GOT3 (cell line): ENCODE measurements around the gene IDH3B.
A peak's percentile ranks its signal among the peaks of the same experiment; 100 is the strongest.
"Not testable (repeated sequence)": the region's sequence is repeated elsewhere in the genome, so short reads cannot be mapped to it uniquely, and the experiment has no call there.

ENCODE experiments used
- DNase-seq: peaks from one replicate; lab custom pipeline; 2025; ENCODE audit warnings: mixed read lengths; lab: John Stamatoyannopoulos, UW

Gene IDH3B

DNA sequence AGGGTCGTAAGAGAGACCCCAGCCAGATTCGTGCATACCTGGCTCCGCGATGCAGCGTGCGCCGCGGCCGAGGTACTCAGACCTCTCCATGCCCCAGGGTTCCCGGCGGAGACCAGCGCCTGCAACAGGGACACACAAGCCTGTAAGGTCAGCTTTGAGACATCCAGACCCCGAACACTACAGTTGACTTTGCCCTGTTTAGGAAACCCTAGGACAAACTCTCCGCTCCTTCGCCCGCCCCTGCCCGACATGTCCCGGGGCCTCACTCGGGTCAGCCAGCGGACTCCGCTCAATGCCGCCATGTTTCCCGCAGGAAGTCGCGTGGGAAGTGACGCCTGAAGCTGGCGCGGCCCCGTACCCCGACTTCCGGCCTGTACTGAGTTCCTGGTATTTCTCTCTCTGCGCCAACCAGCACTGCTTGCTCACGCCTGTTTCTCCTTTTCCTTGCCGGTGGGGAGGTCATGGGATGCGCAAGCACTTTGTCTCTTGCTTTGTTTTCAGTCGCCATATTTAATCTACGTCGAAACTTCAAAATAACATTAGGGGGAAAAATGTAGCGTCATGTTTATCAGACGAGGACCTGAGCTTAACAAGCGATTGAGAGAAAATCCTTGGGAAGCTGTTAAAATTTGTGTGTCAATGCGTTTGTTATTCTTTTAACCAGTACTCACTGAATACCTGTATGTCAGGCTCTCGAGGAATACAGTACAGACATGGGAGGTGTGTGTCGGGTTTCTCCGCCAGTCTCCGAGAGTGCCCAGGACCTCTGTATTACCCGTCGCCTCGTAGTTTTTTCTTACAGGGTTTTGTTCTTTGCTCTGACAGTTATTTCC lies at the start of gene IDH3B:
Gene IDH3B (minus strand): TSS at position 330 of the 833 bp plus-strand sequence. CDS start 28 bp downstream, at position 302.
- peak; percentile 77 for DNase-seq

DNA sequence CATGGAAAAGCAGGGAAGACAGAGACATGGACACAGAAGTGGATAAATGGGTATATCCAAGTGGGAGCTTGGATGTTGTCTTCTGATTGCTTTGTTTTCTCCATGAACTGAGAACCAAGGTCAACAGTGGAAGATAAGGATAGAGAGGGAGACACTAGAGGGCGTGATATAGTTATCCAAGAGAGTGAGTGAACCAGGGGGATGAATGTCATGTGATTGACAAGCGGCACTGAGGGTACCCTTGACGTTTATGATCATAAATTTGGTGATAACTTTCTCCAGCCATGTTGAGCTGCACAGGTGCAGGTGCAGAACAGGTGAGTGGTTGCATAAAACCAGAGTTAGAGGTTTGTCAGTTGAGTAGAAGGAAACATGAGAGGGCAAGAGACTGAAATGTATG lies 49.3 kb upstream of the IDH3B start:
- DNase-seq = no peak

DNA sequence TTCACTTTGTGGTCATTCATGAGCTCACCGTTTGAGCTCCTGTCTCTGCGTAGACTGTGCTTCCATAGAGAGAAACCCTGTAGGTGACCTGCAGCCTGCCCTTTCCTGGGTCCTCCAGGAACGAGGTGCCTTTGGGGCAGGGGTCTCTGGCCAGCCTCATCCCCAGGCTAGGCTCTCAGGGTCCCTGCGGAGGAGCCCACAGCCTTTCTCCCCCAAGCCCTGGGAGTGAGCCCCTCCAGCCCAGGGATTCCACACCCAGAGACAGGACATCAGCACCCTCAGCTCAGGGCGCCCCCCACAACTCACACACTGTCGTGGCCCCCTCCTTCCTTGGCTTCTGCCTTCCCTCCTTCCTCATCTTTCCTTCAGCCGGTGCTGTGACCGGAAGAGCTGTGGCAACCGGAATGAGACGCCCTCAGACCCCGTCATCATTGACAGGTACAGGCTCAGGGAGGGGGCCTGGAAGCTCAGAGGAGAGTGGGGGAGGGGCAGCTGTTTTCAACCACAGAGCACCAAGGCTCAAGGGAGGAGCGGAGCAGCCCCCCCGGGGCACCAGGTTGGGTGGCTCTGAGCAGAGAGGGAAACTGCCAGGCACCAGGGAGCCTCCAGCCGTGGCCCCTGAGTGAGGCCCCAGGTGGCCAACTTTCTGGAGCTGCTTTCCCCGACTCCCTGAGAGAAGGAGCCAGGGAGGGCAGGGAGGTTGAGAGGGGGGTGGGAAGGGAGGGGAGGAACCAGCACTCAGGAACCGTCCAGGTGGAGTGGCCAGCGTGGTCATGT lies 45.4 kb upstream of the IDH3B start:
- DNase-seq = no peak

DNA sequence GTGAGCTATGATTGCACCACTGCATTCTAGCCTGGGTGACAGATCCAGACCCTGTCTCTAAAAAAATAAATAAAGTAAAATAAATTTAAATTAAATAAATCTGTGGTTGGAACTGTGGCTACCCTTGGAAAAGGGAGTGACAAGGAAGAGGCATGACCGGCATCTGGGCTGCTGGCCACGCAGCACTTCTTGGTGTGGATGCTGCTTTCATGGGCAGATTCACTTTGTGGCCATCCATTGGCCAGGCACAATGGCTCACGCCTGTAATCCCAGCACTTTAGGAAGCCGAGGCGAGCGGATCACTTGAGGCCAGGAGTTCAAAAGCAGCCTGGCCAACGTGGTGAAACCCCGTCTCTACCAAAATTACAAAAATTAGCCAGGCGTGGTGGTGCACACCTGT lies 44.6 kb upstream of the IDH3B start:
- DNase-seq = no peak

DNA sequence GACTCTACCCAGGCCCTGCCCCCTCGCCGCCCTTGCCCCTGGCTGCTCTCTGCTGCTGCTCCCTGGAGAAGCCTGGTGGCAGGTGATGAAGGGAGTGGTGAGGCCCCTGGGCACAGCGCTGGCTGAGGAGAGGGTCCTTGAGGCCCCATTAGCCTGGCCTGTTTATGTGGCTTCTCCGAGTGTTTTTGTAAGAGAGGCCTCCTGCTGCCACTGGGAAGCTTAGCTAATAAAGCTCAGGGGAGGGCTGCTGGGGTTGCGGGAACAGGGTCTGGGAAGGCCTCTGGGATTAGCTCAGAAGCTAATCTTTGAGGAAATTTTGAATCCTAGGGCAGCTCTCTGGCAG lies 44.0 kb upstream of the IDH3B start:
- DNase-seq = no peak

DNA sequence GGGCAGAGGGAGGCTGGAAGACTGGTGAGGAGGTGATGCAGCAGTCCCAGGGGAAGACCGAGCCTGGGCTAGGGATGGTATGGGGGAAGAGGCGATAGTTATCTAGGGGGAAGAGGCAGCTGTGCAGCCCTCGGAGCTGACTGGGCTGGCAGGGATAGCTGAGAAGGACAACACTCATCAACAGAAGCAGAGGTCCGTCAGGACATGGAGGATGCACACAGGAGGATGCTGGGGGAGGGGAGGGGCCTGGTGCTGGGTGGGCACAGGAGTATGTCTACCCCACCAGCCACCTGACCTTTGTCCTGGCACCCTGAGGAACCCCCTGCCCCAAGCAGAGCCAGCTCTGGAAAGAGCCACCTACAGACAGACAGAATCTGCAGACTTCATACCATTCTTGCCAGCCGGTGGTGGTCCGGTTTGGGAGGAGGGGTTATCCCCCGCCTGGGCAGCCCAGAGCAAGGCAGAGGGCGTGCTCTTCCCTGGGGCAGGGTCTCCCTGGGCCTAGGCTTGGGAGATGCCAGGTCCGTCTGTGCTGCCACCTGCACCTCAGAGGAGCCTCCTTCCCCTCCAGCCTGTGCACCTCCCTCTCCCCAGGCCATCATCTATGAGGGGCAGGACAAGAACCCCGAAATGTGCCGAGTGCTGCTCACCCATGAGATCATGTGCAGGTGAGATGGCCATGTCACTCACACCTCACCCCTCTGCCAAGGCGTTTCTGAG lies 43.5 kb upstream of the IDH3B start:
- no peak for DNase-seq

DNA sequence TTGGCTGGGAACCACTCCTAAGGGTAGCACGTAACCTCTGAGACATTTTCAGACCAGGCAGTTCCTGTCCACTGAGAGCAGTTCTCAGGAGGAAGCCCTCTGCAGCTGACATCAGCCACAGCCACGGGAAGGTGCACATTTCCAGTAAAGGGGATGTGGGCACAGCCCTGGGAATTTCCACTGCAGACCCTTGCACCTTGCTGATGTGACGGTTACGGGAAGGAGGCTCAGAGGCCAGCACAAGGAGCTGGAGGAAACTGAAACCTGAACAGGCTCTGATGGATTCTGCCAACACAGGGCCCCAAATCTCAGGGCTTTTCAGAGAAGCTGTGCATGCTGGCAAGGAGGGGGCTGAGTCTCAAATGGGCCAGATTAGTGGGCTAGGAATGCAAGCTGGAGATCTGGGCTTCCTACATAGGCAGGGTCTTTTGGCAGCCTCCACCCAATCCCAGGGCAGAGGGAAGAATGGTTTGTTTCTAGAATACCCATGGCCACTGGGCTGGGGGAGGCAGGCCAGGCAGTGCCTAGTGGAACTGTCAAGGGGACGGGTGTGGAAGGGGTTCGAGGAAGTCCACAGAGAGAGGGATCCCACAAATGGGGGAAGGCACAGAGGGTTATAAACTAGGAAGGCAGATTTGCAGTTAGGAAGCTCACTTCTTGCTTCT lies 42.8 kb upstream of the IDH3B start:
- DNase-seq = no peak

DNA sequence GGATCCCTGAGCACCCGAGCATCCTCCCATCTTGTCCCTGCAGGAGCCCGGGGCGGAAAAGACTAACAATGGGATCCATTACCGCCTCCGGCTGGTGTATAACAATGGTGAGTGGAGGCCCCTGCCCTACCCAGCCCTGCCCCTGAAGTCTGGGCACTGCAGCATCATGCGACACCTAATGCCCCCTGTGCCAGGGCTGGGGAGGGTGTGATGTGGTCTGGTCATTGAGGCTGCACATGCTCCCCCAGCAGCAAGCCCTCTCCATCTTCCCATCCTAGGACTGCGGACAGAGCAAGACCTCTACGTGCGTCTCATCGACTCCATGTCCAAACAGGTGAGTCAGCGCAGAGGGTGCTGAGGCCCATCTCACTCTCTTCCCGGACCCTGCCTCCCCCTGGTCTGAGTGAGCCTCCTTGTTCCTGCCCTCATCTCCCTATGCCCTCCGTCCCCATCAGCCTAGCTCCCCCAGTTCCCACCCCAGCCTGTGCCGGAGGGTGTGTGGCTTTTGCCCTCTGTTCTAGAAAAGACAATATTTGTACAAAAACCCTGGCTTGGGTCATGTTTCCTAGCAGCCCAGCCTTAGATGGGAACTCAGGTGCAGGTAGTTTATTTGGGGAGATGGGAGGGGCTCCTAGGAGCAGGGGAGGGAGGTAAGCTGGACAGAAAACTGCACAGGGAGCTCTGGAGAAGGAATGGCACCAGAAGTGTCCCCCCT lies 42.1 kb upstream of the IDH3B start:
- no peak for DNase-seq

DNA sequence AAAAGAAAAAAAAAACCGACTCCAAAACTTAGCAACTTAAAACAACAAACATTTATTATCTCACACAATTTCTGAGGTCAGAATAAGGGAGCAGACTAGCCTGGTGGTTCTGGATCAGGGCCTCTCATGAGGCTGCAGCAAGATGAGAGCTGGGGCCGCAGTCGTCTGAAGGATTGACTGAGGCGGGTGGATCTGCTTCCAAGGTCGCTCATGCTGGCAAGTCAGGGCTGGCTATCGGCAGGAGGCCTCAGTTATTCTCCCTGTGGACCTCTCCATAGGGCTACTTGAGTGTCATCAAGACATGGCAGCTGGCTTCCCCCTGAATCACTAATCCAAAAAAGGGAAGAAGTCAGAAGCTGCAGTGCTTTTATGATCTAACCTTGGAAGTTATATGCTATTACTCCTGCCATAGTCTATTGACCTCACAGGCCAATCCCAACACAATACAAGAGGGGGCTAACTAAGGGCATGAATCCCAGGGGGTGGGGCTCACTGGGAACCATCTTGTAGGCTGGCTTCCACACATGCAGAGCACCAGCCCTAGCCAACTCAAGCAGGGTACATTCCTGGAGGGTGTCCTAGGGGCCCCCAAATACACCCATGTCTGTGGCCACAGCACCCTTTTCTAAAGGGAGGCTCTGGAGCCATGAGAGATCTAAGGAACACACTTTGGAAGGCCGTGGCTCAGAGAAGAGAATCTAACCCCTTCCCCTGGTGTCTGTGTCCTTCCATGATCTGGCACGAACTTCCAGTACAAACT lies 39.9 kb upstream of the IDH3B start:
- DNase-seq = no peak

DNA sequence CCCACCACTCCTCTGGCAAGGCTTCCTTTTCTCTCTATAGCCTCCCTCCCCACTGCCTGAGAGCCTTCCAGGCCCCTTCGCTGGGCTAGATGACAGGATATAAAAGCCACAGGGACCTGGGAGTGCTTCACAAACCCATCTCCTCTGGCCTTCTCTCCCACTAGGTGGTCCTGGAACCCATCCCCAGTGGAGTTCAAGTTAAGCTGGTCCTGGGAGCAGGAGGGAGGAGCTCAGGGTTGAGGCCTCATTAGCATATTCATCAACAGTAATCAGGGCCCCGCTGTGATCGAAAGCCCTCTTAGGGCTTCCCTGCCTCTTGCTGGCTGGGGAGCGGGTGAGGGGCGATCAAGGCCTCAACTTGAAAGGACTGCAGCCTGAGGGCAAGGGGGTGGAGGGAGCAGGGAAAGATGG lies 37.7 kb upstream of the IDH3B start:
- no peak for DNase-seq

DNA sequence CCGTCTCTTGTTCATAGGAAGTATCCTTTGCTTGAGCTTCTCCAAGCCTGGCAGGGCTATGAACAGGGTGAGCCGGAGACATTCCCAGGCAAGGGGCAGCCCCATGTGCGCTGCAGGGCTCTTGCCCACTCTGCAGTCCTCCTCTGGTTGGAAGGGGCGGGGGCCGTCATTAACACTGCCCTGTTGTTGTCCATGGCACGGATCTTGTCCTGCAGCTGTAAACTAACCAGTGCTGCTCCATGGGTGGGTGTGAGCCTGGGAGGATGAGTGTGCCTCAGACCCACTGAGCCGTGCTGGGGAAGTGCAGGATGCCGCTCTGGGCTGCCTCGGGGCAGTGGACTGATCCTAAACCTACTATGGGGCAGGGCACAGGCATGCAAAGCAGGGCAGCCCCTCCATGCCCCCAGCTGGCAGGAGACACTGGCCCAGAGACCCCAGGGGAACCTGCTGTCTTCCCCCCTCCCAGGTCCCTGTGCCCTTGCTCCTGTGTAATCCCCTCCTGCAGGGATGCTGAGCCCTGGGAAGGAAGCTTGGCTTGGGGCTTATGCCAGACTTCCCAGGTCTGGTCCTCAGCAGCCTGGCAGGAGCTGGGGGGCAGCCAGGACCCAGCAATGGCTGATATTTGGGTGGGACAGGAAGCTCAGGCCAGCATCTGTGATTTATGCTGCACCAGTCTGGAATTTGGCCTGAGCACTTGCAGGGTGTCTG lies 37.1 kb upstream of the IDH3B start:
- no peak for DNase-seq

DNA sequence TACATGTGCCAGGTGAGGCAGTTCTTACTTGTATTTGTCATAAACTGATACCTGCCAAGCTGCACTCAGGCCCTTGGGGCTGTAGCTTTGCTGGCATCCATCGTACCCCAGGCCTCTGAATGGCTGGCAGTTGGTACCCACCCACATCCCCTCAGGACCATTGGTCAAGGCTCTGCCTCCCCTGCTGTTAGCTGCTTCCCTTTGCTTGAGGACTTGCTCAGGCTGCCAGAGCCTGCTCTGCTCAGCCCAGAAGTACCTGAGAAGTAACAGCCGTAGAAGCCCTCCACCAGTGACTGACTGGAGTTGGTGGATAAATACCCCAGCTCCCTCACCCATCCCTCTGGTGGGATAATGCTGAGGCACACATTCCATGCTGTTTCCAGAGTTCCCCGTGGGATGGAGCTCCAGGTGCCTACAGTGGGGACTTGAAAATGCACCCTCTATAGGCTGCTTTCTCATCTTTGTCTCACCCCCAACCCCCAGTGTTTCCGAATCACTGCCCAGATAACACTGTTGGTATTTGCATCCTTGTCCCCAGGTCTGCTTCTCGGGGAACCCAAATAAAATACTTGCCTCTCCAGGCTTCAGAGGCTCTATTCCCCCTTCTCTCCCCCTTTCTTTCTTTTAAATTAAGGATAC lies 35.9 kb upstream of the IDH3B start:
- no peak for DNase-seq

DNA sequence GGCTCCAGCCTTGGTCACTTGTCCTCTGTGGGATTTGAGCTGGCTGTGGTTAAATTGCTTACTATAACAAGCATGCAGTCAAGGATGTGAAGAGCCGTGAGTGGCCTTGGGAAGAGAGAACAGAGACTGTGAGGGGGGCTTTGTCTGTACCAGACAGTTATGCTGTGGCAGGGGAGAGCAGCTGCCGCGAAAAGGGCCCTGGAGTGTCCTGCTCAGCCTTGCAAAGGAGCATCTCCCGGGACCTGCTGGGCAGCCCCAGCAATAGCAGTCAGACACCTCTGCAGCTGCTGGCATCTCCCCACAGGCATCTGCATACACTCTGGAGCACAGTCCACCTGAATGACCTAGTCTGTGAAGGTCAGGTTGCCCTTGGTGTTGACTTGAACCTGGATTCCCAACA lies 34.9 kb upstream of the IDH3B start:
- DNase-seq = no peak

DNA sequence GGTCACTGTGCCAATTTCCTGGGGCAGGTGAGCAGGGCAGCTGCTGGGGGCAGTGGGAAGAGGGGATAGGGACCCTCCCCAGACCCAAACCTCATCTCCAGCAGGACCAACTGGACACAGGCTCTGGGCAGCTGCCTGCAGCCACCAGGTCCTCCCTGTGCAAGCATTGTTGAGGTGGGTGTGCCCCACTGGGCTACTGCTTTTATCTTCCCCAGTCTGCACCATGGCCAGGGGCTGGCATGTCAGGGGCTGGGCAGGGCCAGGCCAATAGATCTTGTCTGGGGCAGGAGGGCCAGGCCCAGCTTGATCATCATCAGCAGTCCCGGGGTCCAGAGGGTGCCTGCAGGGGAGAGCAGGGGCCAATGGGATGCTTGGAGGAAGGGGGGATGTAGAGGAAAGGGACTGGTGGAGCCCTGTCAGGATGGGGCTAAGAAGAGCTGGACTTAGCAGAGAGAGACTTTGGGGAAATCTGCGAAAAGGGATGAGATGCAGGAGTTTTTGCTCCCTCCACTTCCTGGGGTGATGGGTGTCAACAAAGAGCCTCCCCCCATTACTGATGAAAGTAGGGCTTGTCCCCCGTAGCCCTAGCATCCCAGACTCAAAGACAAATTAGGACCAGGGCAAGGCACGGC lies 34.3 kb upstream of the IDH3B start:
- no peak for DNase-seq

DNA sequence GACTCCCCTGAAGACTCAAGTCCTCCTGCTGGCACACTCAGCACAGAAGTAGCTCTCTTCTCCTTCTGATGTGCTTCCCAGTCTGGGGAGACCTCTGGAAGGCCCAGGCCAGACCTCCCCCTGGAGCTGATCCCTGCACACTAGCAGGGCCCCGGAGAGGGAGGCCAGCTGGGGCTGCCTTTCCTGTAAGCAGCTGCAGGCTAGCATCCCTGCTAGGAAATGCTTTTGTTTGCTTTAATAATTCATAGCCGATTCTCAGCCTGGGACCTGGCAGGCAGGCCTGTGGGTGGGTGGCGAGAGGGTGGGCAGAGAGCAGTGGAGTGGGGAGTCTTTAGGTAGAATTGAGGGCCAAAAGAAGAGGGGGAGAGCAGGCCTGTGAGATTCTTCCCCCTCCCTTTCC lies 33.8 kb upstream of the IDH3B start:
- DNase-seq = no peak

DNA sequence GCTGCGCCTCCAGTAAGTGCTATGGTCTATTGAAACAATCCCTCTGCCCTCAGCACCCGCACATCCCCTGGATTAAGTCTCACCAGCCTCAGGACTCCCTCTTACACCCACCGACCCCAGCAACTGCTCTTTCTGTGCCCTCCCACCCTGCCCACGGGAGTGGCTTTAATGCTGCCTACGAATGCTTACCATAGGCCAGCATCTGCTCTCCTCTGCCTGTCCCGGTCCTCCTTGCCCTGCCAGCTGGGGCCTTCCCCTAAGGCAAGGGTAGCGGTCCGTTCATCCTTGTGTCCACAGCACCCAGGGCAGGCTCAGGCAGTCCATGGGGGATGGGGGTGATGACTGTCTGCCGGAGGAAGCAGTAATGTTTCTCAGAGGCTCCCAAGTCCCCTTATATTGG lies 32.6 kb upstream of the IDH3B start:
- DNase-seq = no peak

DNA sequence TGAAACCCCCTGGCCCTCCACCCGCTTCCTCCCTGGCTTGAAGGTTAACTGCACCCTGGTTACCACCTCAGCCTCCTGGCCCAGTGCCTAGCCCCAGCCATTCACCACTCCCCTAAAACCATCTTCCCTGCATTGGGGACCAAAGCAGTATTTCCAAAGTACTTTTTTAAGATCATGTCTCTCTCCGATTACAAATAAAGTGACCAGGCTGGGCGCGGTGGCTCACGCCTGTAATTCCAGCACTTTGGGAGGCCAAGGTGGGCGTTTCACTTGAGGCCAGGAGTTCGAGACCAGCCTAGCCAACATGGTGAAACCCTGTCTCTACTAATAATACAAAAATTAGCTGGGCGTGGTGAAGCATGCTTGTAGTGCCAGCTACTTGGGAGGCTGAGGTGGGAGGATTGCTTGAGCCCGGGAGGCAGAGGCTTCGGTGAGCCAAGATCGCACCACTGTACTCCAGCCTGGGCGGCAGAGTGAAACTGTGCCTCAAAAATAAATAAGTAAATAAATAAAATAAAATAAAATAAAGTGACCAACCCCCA lies 32.0 kb upstream of the IDH3B start:
- not testable (repeated sequence) for DNase-seq

DNA sequence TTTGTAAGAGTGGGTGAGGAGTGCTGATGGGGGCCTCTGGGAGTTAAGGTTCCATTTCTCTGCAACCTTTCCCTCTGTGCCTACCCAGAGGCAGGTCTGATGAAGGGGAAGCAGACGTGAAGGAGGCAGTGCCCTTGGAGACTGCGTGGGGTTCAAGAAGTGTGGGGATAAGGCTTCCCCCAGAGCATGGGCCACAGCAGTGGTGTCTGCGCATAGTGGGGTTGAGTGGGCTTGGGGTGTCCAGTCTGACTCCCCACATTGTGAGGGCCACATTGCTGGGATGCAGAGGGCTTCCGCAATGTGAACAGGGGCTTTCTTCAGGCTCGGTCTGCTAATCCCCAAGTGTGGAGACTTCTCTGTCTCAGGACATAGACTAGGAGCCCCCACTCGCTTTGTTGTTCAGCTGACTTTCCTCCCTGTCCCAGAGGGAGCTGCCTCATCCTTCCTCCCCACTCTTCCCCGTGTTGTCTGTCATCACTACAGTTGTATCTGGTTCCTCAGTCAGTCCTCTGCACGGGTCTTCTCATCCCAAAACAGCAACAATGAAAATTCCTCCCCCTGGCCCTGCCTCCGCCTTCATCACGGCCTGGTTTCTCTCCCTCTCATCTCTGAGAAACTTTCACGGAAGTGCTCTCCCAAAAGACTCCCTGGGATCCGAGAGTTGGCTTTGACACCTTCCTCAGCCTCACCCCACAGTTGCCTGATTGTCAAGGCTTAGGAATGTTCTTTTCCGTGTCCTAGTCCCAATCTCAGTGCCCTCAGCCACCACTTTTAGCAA lies 31.4 kb upstream of the IDH3B start:
- no peak for DNase-seq
